Dermis blood vessel endothelial cell (primary cell): Measurements from ENCODE around the gene KRTAP19-1. TPM values are rescaled to one million over a fixed set of nuclear protein-coding genes. Genes with fewer than 3 reads are reported as not detected.

Source experiments
- total RNA-seq: library from RNA; depleted of rRNA; stranded (reverse); fragments of >200 nt; gene quantifications from 2 replicates; pipeline ENCODE4 v1.2.3, GENCODE V29; 2014

Gene KRTAP19-1
- total RNA-seq, 1 donor from 2014 or later: not detected

Other genes starting within 250 kb of the KRTAP19-1 start
- not detected in 2 replicates for gene KRTAP24-1, start 197.4 kb downstream of the KRTAP19-1 start, total RNA-seq
- not detected in 2 replicates for gene KRTAP25-1, start 190.9 kb downstream of the KRTAP19-1 start, total RNA-seq
- gene KRTAP26-1, start 160.1 kb downstream of the KRTAP19-1 start, total RNA-seq: not detected in 2 replicates
- not detected in 2 replicates for gene KRTAP27-1, start 142.7 kb downstream of the KRTAP19-1 start, total RNA-seq
- gene KRTAP23-1, start 131.8 kb downstream of the KRTAP19-1 start, total RNA-seq: not detected in 2 replicates
- not detected in 2 replicates for gene KRTAP13-2, start 108.1 kb downstream of the KRTAP19-1 start, total RNA-seq
- not detected in 2 replicates for gene KRTAP13-1, start 84.3 kb downstream of the KRTAP19-1 start, total RNA-seq
- gene KRTAP13-3, start 54.4 kb downstream of the KRTAP19-1 start, total RNA-seq: not detected in 2 replicates
- gene KRTAP13-4, start 50.1 kb downstream of the KRTAP19-1 start, total RNA-seq: not detected in 2 replicates
- not detected in 2 replicates for gene KRTAP15-1, start 40.1 kb downstream of the KRTAP19-1 start, total RNA-seq
- gene KRTAP19-2, start 7.1 kb upstream of the KRTAP19-1 start, total RNA-seq: not detected in 2 replicates
- not detected in 2 replicates for gene KRTAP19-3, start 11.6 kb upstream of the KRTAP19-1 start, total RNA-seq
- gene KRTAP19-4, start 16.8 kb upstream of the KRTAP19-1 start, total RNA-seq: not detected in 2 replicates
- gene KRTAP19-5, start 21.8 kb upstream of the KRTAP19-1 start, total RNA-seq: not detected in 2 replicates
- not detected in 2 replicates for gene KRTAP19-6, start 61.5 kb upstream of the KRTAP19-1 start, total RNA-seq
- not detected in 2 replicates for gene KRTAP19-7, start 80.9 kb upstream of the KRTAP19-1 start, total RNA-seq
- not detected in 2 replicates for gene KRTAP22-2, start 110.0 kb upstream of the KRTAP19-1 start, total RNA-seq
- gene KRTAP6-3, start 112.1 kb upstream of the KRTAP19-1 start, total RNA-seq: not detected in 2 replicates
- not detected in 2 replicates for gene KRTAP6-2, start 118.5 kb upstream of the KRTAP19-1 start, total RNA-seq
- gene KRTAP22-1, start 120.7 kb upstream of the KRTAP19-1 start, total RNA-seq: not detected in 2 replicates
- not detected in 2 replicates for gene KRTAP6-1, start 133.6 kb upstream of the KRTAP19-1 start, total RNA-seq
- gene KRTAP20-1, start 136.1 kb upstream of the KRTAP19-1 start, total RNA-seq: not detected in 2 replicates
- not detected in 2 replicates for gene KRTAP20-4, start 140.3 kb upstream of the KRTAP19-1 start, total RNA-seq
- not detected in 2 replicates for gene KRTAP20-2, start 154.8 kb upstream of the KRTAP19-1 start, total RNA-seq
- gene KRTAP20-3, start 162.5 kb upstream of the KRTAP19-1 start, total RNA-seq: not detected in 2 replicates
- gene KRTAP21-3, start 238.4 kb upstream of the KRTAP19-1 start, total RNA-seq: not detected in 2 replicates